ENCODE data around the gene LAMTOR4. TPM values are rescaled to one million over a fixed set of nuclear protein-coding genes. Genes with fewer than 3 reads are reported as not detected.

LAMTOR4 gene
- total and polyA plus RNA-seq, 2 donors (not counting 1 experiment from before 2014, with no cell fraction given) = 214 to 448 TPM

GRCh38 chr7:100099452-100099851, 49.3 kb upstream of the LAMTOR4 start:
- Mint-ChIP-seq H3K27me3 (no peaks in the 10 kb centered on the region), H3K4me1 (peaks cover 40% of the 10 kb centered on the region), H3K9me3 (ENCODE audit: insufficient read depth) (no peaks in the 10 kb centered on the region), H3K27ac (peak overlapping the region; percentile 98), H3K4me3 (peak overlapping the region; percentile 96)
- WGBS (ENCODE audit: insufficient coverage) = 94% methylated on average over 12 of the region's 12 CpGs
- DNase-seq (peak; percentile 23), ATAC-seq (ENCODE audit: low read depth) (no peak)
- Histone ChIP-seq H3K27me3 (replicated peaks in 1 of 4; ENCODE audit: control extremely low read depth in 1 of 4, control insufficient read depth in 3 of 4, insufficient read depth in 4 of 4, low read length in 3 of 4) (no peaks in the 10 kb centered on the region), H3K79me2 (ENCODE audit: control insufficient read depth, insufficient read depth, low read length) (peaks cover 40% of the 10 kb centered on the region), H2AFZ (ENCODE audit: insufficient read depth, low read depth, low read length, poor library complexity, severe bottlenecking) (no peak overlapping the region), H3K27ac (ENCODE audit: low read length in 2 of 2) (peak overlapping the region; percentile 24 to 94), H3K9me3 (ENCODE audit: control extremely low read depth in 1 of 3, control insufficient read depth in 2 of 3, insufficient read depth in 1 of 3, low read length in 2 of 3) (no peaks in the 10 kb centered on the region), H3K4me1 (ENCODE audit: control insufficient read depth in 2 of 2, insufficient read depth in 2 of 2, low read length in 2 of 2) (peaks cover 13 to 24% of the 10 kb centered on the region in 2 donors), H3K4me3 (ENCODE audit: control extremely low read depth in 1 of 5, extremely low read depth in 1 of 5, insufficient read depth in 1 of 5, low read depth in 2 of 5, low read length in 4 of 5) (peak overlapping the region in 4 of 5 experiments; percentile 85 to 92 (median 89)), H3K9ac (ENCODE audit: low read length) (peak overlapping the region; percentile 93), H3K4me2 (replicated peaks; ENCODE audit: low read depth, low read length, poor library complexity, severe bottlenecking) (peak overlapping the region; percentile 98), H3K36me3 (replicated peaks in 1 of 2; ENCODE audit: control extremely low read depth in 1 of 2, control insufficient read depth in 1 of 2, extremely low read depth in 1 of 2, insufficient read depth in 2 of 2, low read length in 1 of 2) (peaks cover 2 to 49% of the 10 kb centered on the region in 2 experiments), H4K20me1 (ENCODE audit: control insufficient read depth, insufficient read depth, low read length, poor library complexity, severe bottlenecking) (peaks cover 31% of the 10 kb centered on the region)
- intact Hi-C loops (cut with micrococcal nuclease) = no loop called here
- no peak for TF ChIP-seq EZH2 (IDR thresholded peaks at IDR 0.05; ENCODE audit: borderline replicate concordance, insufficient read depth, low read depth, low read length, poor library complexity, severe bottlenecking)
- TF ChIP-seq, protein P1, sequence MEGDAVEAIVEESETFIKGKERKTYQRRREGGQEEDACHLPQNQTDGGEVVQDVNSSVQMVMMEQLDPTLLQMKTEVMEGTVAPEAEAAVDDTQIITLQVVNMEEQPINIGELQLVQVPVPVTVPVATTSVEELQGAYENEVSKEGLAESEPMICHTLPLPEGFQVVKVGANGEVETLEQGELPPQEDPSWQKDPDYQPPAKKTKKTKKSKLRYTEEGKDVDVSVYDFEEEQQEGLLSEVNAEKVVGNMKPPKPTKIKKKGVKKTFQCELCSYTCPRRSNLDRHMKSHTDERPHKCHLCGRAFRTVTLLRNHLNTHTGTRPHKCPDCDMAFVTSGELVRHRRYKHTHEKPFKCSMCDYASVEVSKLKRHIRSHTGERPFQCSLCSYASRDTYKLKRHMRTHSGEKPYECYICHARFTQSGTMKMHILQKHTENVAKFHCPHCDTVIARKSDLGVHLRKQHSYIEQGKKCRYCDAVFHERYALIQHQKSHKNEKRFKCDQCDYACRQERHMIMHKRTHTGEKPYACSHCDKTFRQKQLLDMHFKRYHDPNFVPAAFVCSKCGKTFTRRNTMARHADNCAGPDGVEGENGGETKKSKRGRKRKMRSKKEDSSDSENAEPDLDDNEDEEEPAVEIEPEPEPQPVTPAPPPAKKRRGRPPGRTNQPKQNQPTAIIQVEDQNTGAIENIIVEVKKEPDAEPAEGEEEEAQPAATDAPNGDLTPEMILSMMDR (IDR thresholded peaks at IDR 0.05) = no peak
- POLR2A ChIA-PET = interaction anchor here (2.4 kb wide), 1 partner anchor 180 kb away, joined by 8 read pairs; the partner anchor contains the start of gene TRIM4
- CTCF ChIA-PET = interaction anchor here (0.7 to 5.3 kb wide), 3 partner anchors 17 to 36 kb away, joined by 3 to 43 read pairs (median 19); no protein-coding TSS in a partner anchor

- Mint-ChIP-seq H3K9me3 (ENCODE audit: insufficient read depth) (no peaks in the 10 kb centered on the region), H3K27me3 (no peaks in the 10 kb centered on the region), H3K4me1 (peaks cover 40% of the 10 kb centered on the region), H3K27ac (peak overlapping the region; percentile 98), H3K4me3 (peak overlapping the region; percentile 96)
- DNase-seq = peak; percentile 97
- Histone ChIP-seq H3K9ac (ENCODE audit: low read length) (peak overlapping the region; percentile 93), H3K79me2 (ENCODE audit: control insufficient read depth, insufficient read depth, low read length) (peaks cover 40% of the 10 kb centered on the region), H3K9me3 (ENCODE audit: control extremely low read depth in 1 of 3, control insufficient read depth in 2 of 3, insufficient read depth in 1 of 3, low read length in 2 of 3) (no peaks in the 10 kb centered on the region), H3K4me2 (replicated peaks; ENCODE audit: low read depth, low read length, poor library complexity, severe bottlenecking) (peak overlapping the region; percentile 98), H2AFZ (ENCODE audit: insufficient read depth, low read depth, low read length, poor library complexity, severe bottlenecking) (peak overlapping the region; percentile 93), H4K20me1 (ENCODE audit: control insufficient read depth, insufficient read depth, low read length, poor library complexity, severe bottlenecking) (peaks cover 24% of the 10 kb centered on the region), H3K36me3 (replicated peaks in 1 of 2; ENCODE audit: control extremely low read depth in 1 of 2, control insufficient read depth in 1 of 2, extremely low read depth in 1 of 2, insufficient read depth in 2 of 2, low read length in 1 of 2) (peaks cover 2 to 39% of the 10 kb centered on the region in 2 experiments), H3K4me1 (ENCODE audit: control insufficient read depth in 2 of 2, insufficient read depth in 2 of 2, low read length in 2 of 2) (peaks cover 13 to 24% of the 10 kb centered on the region in 2 donors), H3K27me3 (replicated peaks in 1 of 4; ENCODE audit: control extremely low read depth in 1 of 4, control insufficient read depth in 3 of 4, insufficient read depth in 4 of 4, low read length in 3 of 4) (no peaks in the 10 kb centered on the region), H3K27ac (ENCODE audit: low read length in 2 of 2) (peak overlapping the region; percentile 60 to 94), H3K4me3 (ENCODE audit: control extremely low read depth in 1 of 5, extremely low read depth in 1 of 5, insufficient read depth in 1 of 5, low read depth in 2 of 5, low read length in 4 of 5) (peak overlapping the region; percentile 85 to 92 (median 90))
- intact Hi-C loops (cut with micrococcal nuclease) = loop anchor here (1.0 kb wide), 6 partner anchors 12 to 51 kb away; partner anchors contain the start of genes CNPY4, COPS6, LAMTOR4 and TAF6
- under 1% methylated on average over 61 of the region's 61 CpGs for WGBS (ENCODE audit: insufficient coverage)
- ATAC-seq (ENCODE audit: low read depth) = peak; percentile 71
- ChIA-PET POLR2A (interaction anchor here (1.2 to 2.8 kb wide), 9 partner anchors 10 to 328 kb away, joined by 4 to 37 read pairs (median 8); partner anchors contain the start of genes MBLAC1, TRIM4, ZCWPW1 and ZSCAN21), CTCF (interaction anchor here (1.0 to 5.3 kb wide), 8 partner anchors 10 to 512 kb away, joined by 3 to 43 read pairs (median 4); partner anchors contain the start of genes CNPY4, LAMTOR4, MBLAC1 and MOSPD3)
- TF ChIP-seq, protein P1 (IDR thresholded peaks at IDR 0.05) = no peak
Measured at GRCh38 chr7:100100420-100101015, 48.2 kb upstream of the LAMTOR4 start.
